Head of caudate nucleus (tissue), 42 donors: Measurements from ENCODE around the gene CCL27.

Source experiments
- DNase-seq, 42 donors: peaks; one replicate each; pipeline versions ENCODE4 v3.0.0 to v3.0.0-alpha.2; 2020 to 2021; ENCODE audit warnings: mixed read lengths in 7 of 42
- intact Hi-C: fragments of 100-400 bp; cut with DNase I; formaldehyde crosslinking; loops from one replicate; pipeline ENCODE4 v1.15.0; 2022

Gene CCL27

DNA sequence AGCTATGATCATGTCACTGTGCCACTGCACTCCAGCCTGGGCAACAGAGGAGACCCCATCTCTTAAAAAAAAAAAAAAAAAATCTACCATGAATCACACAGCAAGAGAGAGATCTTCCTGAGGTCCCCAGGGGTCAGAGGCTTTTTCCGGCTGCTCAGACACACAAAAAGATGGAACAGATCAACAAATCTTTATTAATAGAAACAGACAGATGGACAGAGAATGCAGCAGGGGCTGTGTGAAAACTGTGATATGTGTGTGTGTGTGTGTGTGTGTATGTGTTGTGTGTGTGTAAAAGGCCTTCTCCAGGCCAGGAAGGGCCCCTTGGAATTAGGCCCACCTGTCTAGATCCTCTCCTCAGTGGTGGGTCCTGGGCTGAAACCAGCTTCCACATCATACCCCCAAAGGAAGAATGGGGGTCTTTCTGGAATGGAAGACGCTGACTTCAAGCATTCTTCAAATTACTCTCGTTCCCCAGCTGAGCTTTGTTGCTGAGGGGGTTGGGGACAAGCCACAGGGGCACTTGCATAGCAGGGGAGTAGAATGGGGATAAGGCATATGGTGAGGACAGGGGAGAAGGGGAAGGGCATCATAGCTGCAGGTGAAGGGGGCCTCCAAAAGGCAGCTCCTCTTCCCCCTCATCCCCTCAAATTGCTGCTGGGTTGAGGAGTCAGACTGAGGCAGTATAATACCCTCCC, 27.8 kb downstream of the CCL27 start:
- intact Hi-C loops, result no loop called here
- DNase-seq, result no peak

DNA sequence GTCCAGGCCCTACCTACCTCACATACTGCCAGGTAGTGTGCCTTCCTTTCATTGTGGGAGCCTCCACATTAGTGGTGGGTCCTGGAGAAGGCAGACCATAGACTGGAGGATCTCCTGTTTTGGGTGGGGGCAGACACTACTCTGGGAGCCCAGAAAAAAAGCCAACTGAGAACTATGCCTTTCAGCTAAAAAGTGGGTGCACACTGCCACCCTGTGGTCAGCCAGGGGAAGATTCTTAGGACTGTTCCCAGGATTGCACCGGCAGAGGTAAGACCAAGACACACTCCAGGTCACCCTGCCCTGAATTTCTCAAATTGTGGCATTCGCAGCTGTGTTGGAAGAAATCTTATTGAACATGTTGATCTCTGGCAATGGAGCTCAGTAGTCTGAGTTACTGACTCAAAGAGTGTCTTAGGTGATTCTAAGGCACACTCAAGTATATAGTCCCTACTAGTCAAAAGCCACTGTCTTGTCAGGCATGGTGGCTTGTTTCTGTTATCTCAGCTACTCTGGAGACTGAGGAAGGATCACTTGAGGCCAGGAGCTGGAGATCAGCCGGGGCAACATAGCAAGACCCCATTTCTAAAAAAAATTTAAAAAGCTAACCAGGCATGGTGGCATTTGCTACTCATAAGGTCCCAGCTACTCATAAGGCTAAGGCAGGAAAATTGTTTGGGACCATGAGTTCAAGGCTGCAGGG, 28.5 kb downstream of the CCL27 start:
- DNase-seq, result peak; percentile 55 to 89 (median 78)
- intact Hi-C loops, result no loop called here

DNA sequence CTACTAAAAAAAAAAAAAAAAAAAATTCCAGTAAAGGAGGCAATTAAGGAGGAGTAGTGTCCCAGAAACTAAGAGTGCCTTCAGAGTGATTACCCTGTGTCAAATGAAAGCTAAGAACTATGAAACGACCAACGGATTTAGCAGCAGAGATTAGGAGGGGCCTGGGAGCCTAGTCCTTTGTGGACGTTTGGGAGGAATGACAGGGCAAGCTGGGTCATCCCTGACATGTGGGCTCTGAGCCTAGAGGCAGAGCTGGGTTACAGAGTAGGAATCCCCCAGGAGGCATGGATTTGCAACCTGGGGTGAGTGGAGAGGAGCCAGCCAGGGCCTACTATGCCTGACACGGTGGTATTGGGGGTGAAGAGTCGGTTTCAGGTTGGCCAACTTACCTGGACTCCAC, 29.3 kb downstream of the CCL27 start:
- intact Hi-C loops, result no loop called here

DNA sequence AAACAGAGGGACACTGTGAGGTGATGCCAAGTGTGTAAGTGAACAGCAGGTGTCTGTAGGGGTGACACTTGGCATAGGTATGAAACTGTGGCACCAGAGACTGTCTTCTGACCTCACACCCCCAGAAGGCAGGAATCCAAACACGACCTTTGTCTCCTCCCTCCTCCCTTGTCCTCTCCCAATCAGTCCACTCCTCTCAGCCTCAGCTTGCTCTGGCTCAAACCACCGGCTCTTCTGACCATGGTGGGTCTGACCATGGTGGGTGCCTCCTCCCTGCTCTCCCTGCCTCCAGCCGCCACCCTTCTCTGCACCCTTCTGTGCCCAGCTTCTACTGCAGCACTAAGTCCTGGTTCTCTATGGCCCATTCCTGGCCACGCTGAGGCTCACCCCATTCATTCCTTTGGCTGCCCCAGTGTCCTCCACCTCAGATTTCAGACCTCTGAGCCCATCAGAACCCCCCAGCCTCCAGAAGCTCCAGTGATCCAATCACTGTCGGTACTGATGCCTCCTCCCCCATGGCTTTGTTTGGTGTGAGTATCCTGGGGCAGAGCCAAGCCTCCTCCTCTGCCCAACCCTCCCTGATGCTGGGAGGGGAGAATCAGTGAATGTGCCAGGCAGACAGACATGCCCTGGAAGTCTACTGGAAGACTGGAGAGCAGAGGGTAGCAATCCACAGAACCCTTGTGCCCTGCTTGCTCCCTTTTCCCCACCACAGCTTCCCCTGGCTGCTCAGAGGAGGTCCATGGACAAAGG, 31.9 kb downstream of the CCL27 start:
- intact Hi-C loops, result no loop called here
- no peak for DNase-seq

More for the DNA sequence above, 29.3 kb downstream of the CCL27 start:
- no peak for DNase-seq

DNA sequence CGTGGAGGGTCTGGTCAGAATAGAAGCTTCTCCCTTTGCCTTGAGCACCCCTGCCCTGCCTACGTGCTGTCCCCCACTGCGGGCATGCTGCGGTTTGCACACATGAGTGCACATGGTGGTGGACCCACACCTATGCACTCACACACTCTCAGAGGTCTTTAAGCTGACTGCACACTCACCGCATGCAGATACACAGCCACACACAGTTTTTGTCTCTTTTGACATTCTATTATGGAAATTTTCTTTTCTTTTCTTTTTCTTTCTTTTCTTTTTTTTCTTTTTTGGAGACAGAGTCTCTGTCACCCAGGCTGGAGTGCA, 33.0 kb downstream of the CCL27 start:
- intact Hi-C loops, result no loop called here
- DNase-seq, result no peak

DNA sequence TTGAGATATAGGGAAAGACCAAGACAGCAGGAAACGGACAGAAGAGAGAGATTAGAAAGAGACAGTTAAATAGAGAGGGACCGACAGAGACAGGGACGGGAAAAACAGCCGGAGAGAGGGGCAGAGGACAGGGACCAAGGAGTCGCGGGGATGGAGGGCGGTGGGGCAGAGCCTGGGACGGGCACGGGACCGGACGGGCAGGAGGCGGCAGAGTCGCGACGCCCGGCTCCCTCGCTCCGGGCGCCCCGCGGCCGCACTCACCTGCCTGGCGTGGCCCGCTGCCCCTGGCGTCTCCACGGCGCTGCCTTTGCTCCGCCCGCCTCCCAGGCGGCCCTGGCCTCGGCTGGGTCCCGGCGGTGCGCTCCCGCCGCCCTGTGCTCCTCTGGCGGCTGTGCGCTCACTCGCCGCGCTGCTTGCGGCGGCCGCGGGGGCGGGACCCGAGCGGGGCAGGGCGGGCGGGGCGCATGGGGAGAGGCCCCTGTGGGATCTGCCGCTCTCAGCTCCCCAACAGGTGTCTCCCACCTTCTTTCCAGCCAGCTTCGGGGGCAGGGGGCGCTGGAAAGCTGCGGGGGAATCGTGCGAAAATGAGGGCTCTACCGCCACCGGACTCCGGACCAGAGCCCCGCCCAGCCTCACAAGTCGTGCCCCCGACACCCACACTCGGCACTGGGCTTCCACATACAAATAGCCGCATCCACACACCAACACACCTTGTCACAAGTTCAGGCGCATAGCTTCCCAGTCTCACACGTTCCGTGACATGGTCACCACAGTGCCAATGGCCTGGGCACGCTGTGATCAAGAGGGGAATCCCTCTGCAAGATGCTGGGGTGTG, 33.6 kb downstream of the CCL27 start, which contains the start of gene ARID3C:
Gene ARID3C (minus strand): TSS at position 411 of the 835 bp plus-strand sequence. CDS start 1,052 bp downstream, outside the sequence.
- peak in 4 of 42 donors; percentile 38 to 46 (median 42) for DNase-seq
- intact Hi-C loops, result no loop called here

DNA sequence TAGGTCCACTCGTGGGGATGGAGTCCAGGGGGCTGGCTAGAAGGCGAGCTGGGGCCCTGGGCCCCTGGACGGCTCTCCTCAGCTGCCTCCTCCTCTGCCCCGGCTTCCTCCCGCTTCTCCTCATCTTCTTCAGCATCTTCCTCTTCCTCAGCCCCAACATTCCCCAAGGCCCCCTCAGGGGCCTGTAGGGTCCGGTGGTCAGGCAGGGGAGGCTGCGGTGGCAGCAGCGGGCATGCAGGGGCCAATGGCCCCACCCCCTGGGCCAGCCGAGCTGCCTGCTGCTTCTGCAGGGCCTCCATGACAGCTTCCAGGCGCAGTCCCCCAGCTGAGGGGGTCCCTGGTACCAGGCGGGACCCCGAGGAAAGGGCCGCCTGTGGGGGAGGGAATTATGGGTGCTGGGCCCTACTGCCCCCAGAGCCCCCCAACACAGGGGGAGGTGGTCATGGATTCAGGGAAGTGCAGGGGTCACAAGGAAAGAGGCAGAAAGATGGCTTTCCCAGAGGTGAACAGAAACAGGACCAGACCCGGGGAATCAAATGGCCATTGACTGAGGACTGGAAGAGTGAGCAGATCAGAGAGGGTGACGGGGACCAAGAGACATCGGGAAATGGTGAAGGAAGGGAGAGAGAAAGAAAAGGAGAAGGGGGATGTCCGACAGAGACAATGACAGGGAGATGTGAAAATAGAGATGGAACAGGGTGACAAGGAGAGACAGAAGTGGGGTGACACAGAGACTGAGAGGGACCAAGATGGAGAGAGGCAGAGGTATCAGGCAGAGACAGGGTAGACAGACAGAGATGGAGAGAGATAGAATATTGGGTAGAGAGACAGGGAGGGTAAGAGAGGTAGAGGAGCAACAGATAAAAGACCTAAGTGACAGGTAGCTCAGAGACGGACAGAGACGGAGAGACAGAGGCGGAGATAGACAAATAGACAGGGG, 34.5 kb downstream of the CCL27 start:
- intact Hi-C loops, result no loop called here
- no peak for DNase-seq

DNA sequence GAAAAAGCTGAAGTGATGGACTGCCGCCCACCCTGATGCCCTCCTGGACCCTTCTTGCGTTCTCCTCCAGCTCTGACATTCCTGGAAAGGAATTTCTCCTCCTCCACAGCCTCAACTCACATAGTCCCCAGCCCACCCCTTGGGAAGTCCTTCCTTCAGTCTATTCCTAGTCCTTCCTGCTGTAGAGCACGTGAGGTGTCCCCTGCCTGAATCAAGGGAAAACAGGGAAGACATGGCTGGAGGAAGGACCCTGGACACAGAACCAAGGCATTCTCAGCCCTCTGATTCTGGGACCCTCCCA, 37.3 kb downstream of the CCL27 start:
- DNase-seq, result no peak
- intact Hi-C loops, result no loop called here

DNA sequence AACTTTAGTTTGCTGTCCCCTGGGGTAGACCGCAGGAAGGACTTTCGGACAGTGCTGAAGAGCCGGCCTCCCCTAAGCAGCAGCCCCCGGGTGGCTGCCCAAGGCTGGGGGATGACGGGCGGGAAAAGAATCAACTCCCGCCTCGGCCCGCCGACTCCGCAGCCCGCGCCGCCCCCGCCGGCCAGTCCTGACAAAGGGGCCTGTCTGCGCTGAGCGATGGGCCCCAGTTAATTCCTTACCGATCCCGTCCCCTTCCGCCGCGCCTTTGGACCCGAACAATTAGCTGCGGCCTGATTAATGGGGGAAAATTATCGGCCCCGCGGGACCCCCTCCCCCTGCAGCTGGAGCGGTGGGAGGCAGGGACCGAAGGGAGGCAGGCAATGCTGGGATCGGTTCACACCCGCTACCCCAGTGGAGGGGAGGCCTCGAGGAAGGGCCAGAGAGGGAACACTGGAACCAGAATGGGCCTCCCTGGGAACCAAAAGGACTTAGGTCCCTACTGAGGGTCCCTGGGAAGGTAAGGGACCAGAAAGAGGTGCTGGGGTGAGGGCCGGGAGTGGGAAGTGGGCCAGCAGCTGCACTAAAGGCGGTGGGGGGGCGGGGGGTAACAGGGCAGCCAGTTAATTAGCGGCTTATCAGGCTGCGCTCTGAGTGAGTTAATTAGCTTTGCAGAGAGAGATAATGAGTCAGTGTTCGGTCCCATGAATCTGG, 37.8 kb downstream of the CCL27 start:
- no peak for DNase-seq
- intact Hi-C loops, result no loop called here

DNA sequence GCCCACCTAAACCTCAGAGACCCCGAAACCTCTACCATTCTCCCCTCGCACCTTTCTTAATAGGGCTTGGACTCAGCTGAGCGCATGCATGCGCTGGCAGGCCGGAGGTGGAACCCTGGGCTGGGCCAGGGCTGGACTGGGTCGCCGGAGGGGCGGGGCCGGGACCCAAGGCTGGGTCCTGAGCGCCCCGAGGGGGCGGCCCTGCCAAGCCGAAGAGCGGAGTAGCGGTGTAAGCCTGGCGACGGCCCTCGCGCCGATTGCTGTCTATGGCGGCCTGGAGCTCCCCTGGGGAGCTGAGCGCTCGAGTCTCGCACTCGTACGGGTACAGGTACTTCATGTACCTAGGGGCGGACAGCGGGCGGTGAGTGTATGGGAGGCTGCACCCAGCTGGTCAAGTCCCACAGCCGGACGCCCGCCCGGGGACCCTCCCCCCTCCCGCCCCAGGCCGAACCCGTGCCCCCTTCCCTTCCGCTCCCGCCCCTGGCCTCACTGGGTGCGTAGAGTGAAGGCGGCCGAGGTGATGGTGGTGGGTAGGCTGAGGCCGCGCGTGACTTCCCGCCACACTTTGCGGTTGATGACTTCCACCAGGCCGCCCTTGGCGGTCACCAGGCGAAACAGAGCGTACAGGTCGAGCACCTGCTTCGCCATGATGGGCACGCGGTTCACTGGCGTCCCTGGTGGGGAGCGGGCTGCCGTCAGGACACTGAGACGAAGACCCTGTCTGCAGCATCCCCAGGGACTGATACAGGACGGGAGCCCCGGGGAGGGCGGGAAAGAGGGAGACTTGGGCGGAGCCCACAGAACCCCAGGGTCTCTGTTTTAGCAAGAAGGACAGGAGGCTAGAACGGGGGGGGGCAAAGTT, 38.9 kb downstream of the CCL27 start:
- no peak for DNase-seq
- intact Hi-C loops, result no loop called here

DNA sequence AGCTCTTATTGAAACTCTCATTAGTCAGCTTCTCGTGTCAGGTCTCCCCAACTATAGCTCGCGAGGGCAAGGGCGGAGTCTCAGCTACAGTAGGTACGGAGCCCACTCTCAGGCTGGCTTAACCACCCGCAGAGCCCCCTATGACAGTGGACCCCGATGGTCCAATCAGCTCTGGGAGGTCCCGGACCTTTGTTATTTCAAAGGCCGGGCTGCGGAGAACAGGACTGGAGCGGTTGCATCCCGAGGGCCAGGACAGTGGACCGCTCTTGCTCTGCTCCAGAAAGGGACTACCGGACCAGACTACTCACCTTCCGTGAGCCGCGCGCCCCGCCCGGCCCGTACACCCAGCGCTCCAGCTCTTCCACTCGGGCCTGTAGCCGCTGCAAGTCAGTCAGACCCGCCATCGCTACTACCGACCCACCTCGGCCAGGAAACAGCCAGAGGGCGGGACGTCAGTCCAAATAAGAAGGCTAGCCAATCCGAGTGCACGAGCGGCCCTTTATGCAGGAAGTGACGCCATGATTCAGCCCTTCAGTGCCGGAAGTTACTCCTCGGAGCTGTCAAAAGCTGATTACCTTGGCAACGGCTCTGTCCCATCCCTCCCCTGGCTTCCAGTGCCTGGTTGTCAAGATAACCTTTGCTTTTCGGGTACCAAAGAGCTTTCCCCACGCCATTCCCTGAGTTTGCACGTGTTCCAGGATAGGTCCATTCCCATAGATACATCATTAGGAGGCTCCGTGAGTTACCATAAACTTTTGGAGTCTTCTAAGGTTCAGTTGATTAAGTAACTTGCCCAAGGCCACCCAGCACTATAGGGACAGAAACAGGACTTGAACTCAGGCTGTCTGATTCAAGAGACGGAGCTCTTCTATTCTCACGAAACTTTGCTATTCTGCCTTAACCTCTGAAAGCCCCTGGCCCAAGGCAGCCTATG, 42.1 kb downstream of the CCL27 start, which contains the start of gene DCTN3:
Gene DCTN3 (minus strand): TSS at position 435 of the 934 bp plus-strand sequence. CDS start 31 bp downstream, at position 404.
- intact Hi-C loops, result no loop called here
- peak; percentile 91 to 99 (median 96) for DNase-seq

DNA sequence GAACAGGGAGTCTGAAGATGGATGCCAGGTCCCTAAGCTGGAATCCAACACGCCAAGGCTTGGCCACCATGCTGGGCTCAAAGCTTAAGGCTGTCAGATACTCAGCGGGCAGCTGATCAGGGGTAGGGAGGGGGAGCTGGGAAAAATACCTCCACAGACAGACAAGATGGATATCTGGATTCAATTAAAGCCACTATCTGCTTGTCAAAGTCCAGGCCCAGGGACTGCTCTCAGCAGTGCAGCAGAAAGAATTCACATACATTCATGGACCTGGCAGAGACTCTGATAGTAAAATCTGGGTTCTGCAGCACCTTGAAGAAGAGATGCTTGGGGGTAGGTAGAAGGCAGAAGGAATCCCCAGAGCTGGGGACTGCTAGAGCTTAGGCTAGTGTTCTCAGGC, 47.3 kb downstream of the CCL27 start:
- DNase-seq, result no peak
- intact Hi-C loops, result no loop called here

DNA sequence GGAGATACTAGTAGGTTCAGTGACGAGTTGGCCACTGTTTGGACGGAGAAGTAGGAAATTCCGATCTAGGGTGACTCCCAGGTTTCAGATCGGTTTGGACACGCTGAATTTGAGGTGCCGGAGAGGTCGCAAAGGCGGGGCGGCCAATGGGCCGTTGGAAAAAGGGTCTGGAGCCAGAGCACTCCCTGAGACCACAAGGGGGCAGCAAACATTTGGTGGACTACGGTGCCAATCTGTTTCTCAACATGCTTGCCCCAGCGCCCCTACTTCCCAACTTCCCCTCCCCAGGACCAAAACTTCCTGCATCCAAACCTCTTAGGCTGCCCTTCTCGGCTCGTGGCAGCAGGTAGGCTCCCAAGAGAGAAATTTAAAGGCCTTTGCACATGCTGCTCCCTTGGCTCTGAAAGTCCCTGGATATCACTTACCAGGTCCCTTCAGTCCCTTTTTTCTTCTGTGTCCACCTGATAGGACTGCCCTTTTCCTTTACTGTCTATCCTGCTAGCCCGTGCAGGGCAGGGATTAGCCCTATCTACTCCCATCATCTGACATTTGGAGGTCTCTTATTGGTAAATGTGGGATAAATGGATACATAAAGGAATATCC, 49.6 kb downstream of the CCL27 start:
- DNase-seq, result peak; percentile 70 to 93 (median 83)
- intact Hi-C loops, result no loop called here
